Suprapubic skin (tissue), 4 donors: Measurements from ENCODE around the gene LRP1-AS. TPM values are rescaled to one million over a fixed set of nuclear protein-coding genes. Genes with fewer than 3 reads are reported as not detected.

Source experiments
- DNase-seq, 2 donors: peaks; one replicate each; pipeline ENCODE4 v3.0.0-alpha.2; 2019; ENCODE audit warnings: low spot score in 2 of 2
- H3K27ac ChIP-seq: fragments of 200-600 bp; sonication (generic); one replicate; pipeline ENCODE4 v1.5.1; 2019
- H3K27me3 ChIP-seq: fragments of 200-600 bp; sonication (generic); one replicate; pipeline ENCODE4 v1.5.1; 2019
- H3K36me3 ChIP-seq: fragments of 200-600 bp; sonication (generic); one replicate; pipeline ENCODE4 v1.5.1; 2019
- H3K4me1 ChIP-seq: fragments of 200-600 bp; sonication (generic); one replicate; pipeline ENCODE4 v1.5.1; 2019
- H3K4me3 ChIP-seq: fragments of 200-600 bp; sonication (generic); one replicate; pipeline ENCODE4 v1.5.1; 2019; ENCODE audit warnings: mild to moderate bottlenecking
- H3K9me3 ChIP-seq: fragments of 200-600 bp; sonication (generic); one replicate; pipeline ENCODE4 v1.5.1; 2019
- CTCF ChIP-seq, 2 donors: fragments of 200-600 bp in 1 of 2; fragments of 450-650 bp in 1 of 2; sonication (generic) in 1 of 2; IDR thresholded peaks; one replicate each; pipeline ENCODE4 v1.5.1; 2016 to 2019; ENCODE audit warnings: antibody characterized with exemption in 2 of 2, mild to moderate bottlenecking in 1 of 2, moderate library complexity in 1 of 2
- EP300 ChIP-seq: sonication (generic); formaldehyde crosslinking; IDR thresholded peaks from one replicate; pipeline ENCODE4 v1.6.1; 2017; ENCODE audit warnings: antibody characterized with exemption
- POLR2A ChIP-seq, 2 donors: fragments of 450-650 bp; IDR thresholded peaks; one replicate each; pipeline ENCODE4 v1.6.1; 2017; ENCODE audit warnings: antibody characterized with exemption in 2 of 2, mild to moderate bottlenecking in 2 of 2, moderate library complexity in 2 of 2
- POLR2AphosphoS5 ChIP-seq, 3 donors: sonication (generic); formaldehyde crosslinking; IDR thresholded peaks; one replicate each; pipeline ENCODE4 v1.6.1; 2017; ENCODE audit warnings: antibody characterized with exemption in 3 of 3
- WGBS: methylation state at CpG from one replicate; pipeline ENCODE4 v1.1.5; 2018; 5-methylcytosine and 5-hydroxymethylcytosine counted together
- total RNA-seq, 4 donors: library from RNA; depleted of rRNA; stranded (reverse); fragments of >200 nt; gene quantifications; one replicate each; pipeline ENCODE4 v1.1.0, GENCODE V29; 2016

Gene LRP1-AS
- total RNA-seq: not detected

DNA sequence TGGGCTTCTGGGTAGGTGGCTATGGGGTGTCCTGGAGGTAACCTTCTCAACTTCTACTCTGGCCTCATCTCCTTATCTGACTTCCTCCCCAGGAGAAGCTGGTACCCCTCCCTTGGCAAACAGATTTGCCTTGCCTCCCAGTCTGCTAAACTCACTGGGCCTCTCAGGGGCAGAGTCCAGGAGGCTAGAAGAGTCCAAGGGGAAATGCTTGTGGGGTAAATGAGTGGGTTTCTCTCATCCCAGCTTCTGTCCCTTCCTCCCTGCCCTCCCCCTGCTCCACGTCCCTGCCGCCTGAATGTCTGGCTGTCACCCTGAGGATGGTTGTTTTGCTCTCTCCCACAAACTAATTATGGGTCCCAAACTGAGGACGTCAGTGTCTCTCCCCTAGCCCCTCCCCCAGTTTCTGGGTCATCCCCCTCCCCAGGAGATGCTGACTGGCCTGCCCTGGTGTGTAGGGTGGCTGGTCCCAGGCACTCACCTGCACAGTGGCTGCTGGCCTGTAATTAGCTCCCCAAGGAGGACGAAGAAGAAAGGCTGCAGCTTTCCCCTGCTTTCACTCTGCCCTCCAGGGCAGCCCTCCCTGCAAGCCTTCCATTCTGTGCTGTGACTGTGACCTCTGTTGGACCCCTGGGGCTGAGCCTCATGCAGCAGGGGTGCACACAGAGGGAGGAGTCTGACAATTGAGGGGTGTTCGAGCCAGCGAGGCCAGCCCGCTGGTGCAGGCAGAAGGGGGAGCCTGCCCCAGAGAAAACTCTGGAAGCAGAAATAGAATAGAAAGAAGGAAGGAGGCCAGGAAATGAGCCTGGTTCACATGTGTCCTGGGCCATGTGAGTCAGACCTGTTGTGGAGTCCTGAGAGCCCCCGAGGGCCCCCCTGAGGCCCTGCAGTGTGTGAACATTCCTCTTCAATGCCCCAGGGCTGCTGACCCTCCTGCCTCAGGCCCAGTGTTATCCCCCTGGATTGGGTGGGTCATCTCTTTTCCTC, at the start of gene LRP1-AS:
LRP1-AS (minus strand) TSS at position 659 of the 984 bp plus-strand sequence.
- WGBS: 68% methylated on average over 8 of the region's 8 CpGs
- Histone ChIP-seq H3K4me1 (peaks cover 82% of the 10 kb centered on the region), H3K9me3 (no peaks in the 10 kb centered on the region), H3K27ac (peak within 1 kb of the TSS; percentile 91), H3K4me3 (no peak within 1 kb of the TSS), H3K36me3 (peaks cover 45% of the 10 kb centered on the region), H3K27me3 (no peaks in the 10 kb centered on the region)
- no peak for TF ChIP-seq CTCF (IDR thresholded peaks at IDR 0.05)
- no peak for TF ChIP-seq POLR2AphosphoS5 (IDR thresholded peaks at IDR 0.05)
- TF ChIP-seq POLR2A (IDR thresholded peaks at IDR 0.05): no peak
- TF ChIP-seq EP300: no peak
- no peak for DNase-seq

DNA sequence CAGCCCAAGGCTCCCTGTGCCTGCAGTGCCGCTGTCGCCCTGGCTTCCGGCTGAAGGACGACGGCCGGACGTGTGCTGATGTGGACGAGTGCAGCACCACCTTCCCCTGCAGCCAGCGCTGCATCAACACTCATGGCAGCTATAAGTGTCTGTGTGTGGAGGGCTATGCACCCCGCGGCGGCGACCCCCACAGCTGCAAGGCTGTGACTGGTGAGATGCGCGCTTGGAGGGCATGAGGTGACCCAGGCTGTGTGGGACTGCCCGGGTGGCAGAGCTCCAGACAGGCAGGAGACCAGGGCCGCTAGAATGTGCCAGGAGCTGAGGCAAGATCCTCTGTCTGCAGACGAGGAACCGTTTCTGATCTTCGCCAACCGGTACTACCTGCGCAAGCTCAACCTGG, 49.5 kb upstream of the LRP1-AS start:
- 90% methylated on average over 20 of the region's 22 CpGs for WGBS
- Histone ChIP-seq H3K27ac (no peak overlapping the region), H3K36me3 (peaks cover 100% of the 10 kb centered on the region), H3K4me3 (no peak overlapping the region), H3K9me3 (no peaks in the 10 kb centered on the region), H3K4me1 (no peaks in the 10 kb centered on the region), H3K27me3 (no peaks in the 10 kb centered on the region)
- no peak for DNase-seq
- TF ChIP-seq EP300 (no peak), CTCF (IDR thresholded peaks at IDR 0.05) (no peak), POLR2A (IDR thresholded peaks at IDR 0.05) (no peak), POLR2AphosphoS5 (IDR thresholded peaks at IDR 0.05) (no peak)

DNA sequence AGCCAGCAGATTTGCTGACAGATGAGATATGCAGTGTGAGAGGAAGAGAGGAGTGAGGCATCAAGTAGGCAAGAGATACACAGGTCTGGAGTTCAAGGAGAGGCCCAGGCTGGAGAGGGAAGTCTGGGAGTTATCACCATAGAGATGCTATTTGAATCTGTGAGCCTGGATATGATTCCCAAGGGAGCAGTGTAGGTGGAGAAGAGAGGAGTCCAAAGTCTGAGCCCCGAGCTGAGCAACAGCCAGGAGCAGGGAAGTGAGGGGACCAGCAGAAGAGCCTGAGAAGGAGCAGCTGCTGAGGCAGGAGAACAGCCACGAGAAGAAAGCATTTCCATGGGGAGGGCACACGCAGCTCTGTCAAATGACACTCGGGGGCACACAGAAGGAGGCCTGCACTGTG, 49.0 kb upstream of the LRP1-AS start:
- WGBS: 70% methylated on average over 4 of the region's 4 CpGs
- TF ChIP-seq CTCF (IDR thresholded peaks at IDR 0.05): no peak
- TF ChIP-seq POLR2AphosphoS5 (IDR thresholded peaks at IDR 0.05): no peak
- no peak for TF ChIP-seq POLR2A (IDR thresholded peaks at IDR 0.05)
- no peak for TF ChIP-seq EP300
- Histone ChIP-seq H3K27ac (no peak overlapping the region), H3K36me3 (peaks cover 100% of the 10 kb centered on the region), H3K27me3 (no peaks in the 10 kb centered on the region), H3K9me3 (no peaks in the 10 kb centered on the region), H3K4me3 (no peak overlapping the region), H3K4me1 (no peaks in the 10 kb centered on the region)
- DNase-seq: no peak

DNA sequence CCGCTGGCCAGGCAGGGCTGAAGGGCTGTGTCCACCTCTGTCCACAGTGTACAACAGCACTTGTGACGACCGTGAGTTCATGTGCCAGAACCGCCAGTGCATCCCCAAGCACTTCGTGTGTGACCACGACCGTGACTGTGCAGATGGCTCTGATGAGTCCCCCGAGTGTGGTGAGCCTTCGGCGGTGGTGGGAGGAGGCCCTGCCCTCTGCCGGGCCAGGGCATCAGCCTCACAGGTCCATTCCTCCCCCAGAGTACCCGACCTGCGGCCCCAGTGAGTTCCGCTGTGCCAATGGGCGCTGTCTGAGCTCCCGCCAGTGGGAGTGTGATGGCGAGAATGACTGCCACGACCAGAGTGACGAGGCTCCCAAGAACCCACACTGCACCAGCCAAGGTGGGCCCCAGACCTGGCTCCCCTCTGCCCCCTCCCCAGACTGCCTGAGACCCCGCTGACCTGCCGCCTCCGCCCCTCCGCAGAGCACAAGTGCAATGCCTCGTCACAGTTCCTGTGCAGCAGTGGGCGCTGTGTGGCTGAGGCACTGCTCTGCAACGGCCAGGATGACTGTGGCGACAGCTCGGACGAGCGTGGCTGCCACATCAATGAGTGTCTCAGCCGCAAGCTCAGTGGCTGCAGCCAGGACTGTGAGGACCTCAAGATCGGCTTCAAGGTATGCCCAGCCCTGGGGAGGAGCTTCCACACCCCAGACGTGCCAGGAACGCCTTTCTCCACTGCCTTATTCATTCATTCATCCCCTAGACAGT, 48.4 kb upstream of the LRP1-AS start:
- Histone ChIP-seq H3K27me3 (no peaks in the 10 kb centered on the region), H3K4me1 (no peaks in the 10 kb centered on the region), H3K27ac (no peak overlapping the region), H3K9me3 (no peaks in the 10 kb centered on the region), H3K36me3 (peaks cover 100% of the 10 kb centered on the region), H3K4me3 (no peak overlapping the region)
- WGBS: 79% methylated on average over 14 of the region's 34 CpGs
- DNase-seq: no peak
- TF ChIP-seq POLR2AphosphoS5 (IDR thresholded peaks at IDR 0.05): no peak
- TF ChIP-seq EP300: no peak
- TF ChIP-seq CTCF (IDR thresholded peaks at IDR 0.05): no peak
- TF ChIP-seq POLR2A (IDR thresholded peaks at IDR 0.05): no peak

DNA sequence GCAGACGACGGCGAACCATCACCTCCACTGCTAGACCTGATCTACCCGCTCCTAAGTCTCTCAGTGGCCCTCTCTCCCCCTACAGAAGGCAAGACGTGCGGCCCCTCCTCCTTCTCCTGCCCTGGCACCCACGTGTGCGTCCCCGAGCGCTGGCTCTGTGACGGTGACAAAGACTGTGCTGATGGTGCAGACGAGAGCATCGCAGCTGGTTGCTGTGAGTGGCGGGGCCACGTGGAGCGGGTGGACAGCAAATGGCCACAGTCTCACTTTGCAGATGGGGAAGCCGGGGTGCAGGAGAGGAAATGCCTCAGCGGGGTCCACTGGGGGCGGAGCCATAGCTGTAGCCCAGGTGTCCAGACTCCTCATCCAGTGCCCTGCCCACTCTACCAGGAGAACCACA, 47.8 kb upstream of the LRP1-AS start:
- Histone ChIP-seq H3K36me3 (peaks cover 100% of the 10 kb centered on the region), H3K4me3 (no peak overlapping the region), H3K27ac (no peak overlapping the region), H3K9me3 (no peaks in the 10 kb centered on the region), H3K27me3 (no peaks in the 10 kb centered on the region), H3K4me1 (no peaks in the 10 kb centered on the region)
- DNase-seq: no peak
- WGBS: 93% methylated on average over 18 of the region's 19 CpGs
- TF ChIP-seq EP300: no peak
- no peak for TF ChIP-seq CTCF (IDR thresholded peaks at IDR 0.05)
- no peak for TF ChIP-seq POLR2A (IDR thresholded peaks at IDR 0.05)
- no peak for TF ChIP-seq POLR2AphosphoS5 (IDR thresholded peaks at IDR 0.05)
